ENCODE measurements around the gene DPM1. TPM values are rescaled to one million over a fixed set of nuclear protein-coding genes. Genes with fewer than 3 reads are reported as not detected.

Gene DPM1
- total RNA-seq, 1 donor from 2014 or later = 82.7 TPM

DNA sequence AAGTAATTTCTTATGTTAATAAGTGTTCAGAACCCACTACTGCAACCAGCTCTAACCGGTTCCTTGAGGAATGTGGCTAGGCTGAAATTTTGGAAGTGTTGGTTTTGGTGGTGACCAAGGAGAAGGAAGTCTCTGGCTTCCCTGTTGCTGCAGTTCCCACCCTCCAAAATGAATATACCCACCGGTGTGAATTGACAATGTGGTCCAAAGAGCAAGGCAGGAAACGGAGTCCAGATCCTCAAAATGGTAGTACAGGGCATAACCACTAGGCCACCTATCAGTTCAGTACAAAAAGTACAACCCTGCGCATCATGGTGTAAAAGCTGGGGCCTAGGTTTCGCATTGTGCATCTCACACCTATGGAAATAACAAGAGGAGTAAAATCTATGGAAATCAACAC lies 29.9 kb downstream of the DPM1 start:
- FAIRE-seq = no peak
- no peak for DNase-seq (ENCODE audit: low read depth)
- H3K36me3 ChIP-seq (ENCODE audit: control insufficient read depth, insufficient read depth, low read length) = peaks cover 3% of the 10 kb centered on the region
- no peak overlapping the region for H3K4me3 ChIP-seq (ENCODE audit: low read depth, low read length)
- TF ChIP-seq, protein P1, sequence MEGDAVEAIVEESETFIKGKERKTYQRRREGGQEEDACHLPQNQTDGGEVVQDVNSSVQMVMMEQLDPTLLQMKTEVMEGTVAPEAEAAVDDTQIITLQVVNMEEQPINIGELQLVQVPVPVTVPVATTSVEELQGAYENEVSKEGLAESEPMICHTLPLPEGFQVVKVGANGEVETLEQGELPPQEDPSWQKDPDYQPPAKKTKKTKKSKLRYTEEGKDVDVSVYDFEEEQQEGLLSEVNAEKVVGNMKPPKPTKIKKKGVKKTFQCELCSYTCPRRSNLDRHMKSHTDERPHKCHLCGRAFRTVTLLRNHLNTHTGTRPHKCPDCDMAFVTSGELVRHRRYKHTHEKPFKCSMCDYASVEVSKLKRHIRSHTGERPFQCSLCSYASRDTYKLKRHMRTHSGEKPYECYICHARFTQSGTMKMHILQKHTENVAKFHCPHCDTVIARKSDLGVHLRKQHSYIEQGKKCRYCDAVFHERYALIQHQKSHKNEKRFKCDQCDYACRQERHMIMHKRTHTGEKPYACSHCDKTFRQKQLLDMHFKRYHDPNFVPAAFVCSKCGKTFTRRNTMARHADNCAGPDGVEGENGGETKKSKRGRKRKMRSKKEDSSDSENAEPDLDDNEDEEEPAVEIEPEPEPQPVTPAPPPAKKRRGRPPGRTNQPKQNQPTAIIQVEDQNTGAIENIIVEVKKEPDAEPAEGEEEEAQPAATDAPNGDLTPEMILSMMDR (IDR thresholded peaks at IDR 0.05; ENCODE audit: insufficient read depth, low read length, severe bottlenecking) = no peak
- no peaks in the 10 kb centered on the region for H3K27me3 ChIP-seq (ENCODE audit: control insufficient read depth, insufficient read depth, low read length)

- no peak overlapping the region for H3K4me3 ChIP-seq (ENCODE audit: low read depth, low read length)
- H3K36me3 ChIP-seq (ENCODE audit: control insufficient read depth, insufficient read depth, low read length) = peaks cover 3% of the 10 kb centered on the region
- no peaks in the 10 kb centered on the region for H3K27me3 ChIP-seq (ENCODE audit: control insufficient read depth, insufficient read depth, low read length)
- DNase-seq (ENCODE audit: low read depth) (no peak), FAIRE-seq (no peak)
- TF ChIP-seq, protein P1 (IDR thresholded peaks at IDR 0.05; ENCODE audit: insufficient read depth, low read length, severe bottlenecking) = no peak
Observed at GRCh38 chr20:50926530-50926929, 31.8 kb downstream of the DPM1 start.

DNA sequence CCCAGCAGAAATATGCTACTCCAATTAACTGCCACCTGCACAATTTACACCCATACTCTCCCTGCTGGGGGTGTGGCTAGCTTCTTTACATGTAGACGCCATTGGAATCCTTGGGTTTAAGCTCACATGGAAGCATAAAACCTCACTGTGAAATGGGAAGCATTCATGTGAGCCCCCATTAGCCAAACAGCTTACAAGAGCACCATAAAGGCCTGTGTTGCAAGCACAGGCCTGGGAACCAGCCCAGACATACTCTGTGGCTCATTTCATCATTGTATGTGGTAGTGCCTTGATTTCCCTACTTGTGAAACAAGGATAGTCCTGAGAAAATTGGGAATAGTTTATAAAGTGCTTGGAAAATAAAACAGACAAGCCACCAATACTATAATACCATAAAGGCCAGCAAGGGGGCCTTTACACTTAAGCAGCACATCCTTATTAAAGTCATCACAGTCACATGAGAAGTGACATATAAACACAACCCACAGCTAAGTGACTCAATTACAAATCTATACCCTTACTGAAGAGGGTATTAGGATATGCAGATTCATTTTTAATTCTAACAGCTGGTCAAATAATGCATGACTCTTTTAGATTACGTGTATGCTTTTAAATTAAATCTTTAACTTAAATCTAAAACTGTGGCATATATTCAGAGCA lies 33.9 kb downstream of the DPM1 start:
- FAIRE-seq = no peak

DNA sequence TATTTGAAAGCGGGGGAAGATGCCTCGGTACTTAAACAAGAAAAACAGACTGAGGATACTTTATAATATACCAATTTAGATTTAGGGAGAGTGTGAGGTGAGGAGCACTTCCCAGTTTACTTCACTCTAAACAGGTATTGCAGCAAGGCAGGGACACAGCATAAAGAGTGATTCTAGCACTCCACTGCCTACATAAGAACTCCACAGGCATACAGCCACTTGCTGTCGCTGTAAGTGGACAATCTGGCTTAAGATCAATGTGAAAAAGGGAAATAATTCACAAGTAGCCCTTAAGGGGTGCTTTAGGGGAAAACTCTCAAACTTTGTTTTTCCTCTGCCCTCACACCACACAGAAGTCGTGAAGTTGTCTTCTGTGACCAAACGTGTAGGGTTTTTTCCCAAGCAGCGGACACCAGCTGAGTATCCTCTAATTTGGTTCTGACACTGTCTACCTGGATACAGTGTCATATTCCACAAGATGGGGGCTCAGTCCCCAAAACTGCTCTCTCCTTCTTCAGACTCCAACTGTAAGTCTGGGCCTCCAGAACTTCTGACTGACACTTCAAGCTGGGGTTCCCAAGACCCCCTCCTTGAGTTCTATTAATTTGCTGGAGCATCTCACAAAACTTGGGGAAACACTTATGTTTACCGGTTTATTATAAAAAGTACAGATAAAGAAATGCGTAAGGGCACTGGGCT lies 36.4 kb downstream of the DPM1 start:
- Histone ChIP-seq H3K36me3 (ENCODE audit: control insufficient read depth, insufficient read depth, low read length) (no peaks in the 10 kb centered on the region), H3K27me3 (ENCODE audit: control insufficient read depth, insufficient read depth, low read length) (no peaks in the 10 kb centered on the region), H3K4me3 (ENCODE audit: low read depth, low read length) (no peak overlapping the region)
- TF ChIP-seq, protein P1 (IDR thresholded peaks at IDR 0.05; ENCODE audit: insufficient read depth, low read length, severe bottlenecking) = no peak
- FAIRE-seq = no peak
- no peak for DNase-seq (ENCODE audit: low read depth)

More for the DNA sequence above, 33.9 kb downstream of the DPM1 start:
- H3K36me3 ChIP-seq (ENCODE audit: control insufficient read depth, insufficient read depth, low read length) = peaks cover 3% of the 10 kb centered on the region
- H3K27me3 ChIP-seq (ENCODE audit: control insufficient read depth, insufficient read depth, low read length) = no peaks in the 10 kb centered on the region
- DNase-seq (ENCODE audit: low read depth) = no peak
- TF ChIP-seq, protein P1 (IDR thresholded peaks at IDR 0.05; ENCODE audit: insufficient read depth, low read length, severe bottlenecking) = no peak
- no peak overlapping the region for H3K4me3 ChIP-seq (ENCODE audit: low read depth, low read length)

DNA sequence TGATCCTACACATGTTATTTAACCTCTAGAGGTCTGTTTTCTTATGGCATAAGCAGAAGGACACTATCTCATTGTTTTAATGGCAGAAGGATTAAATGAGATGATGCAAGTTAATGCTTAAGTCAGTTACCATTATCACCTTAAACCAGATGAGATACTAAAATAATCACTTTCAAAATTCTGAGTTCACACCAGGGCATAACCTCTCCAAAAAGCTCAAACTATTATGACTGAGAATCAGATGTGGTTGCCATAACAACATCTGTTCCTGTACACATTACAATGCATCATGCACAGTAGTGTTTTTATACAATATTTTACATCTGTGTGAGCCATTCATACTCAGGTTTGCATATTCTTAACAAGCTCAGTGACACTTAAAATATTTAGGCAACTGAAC lies 37.3 kb downstream of the DPM1 start:
- no peaks in the 10 kb centered on the region for H3K36me3 ChIP-seq (ENCODE audit: control insufficient read depth, insufficient read depth, low read length)
- TF ChIP-seq, protein P1 (IDR thresholded peaks at IDR 0.05; ENCODE audit: insufficient read depth, low read length, severe bottlenecking) = no peak
- FAIRE-seq (no peak), DNase-seq (ENCODE audit: low read depth) (peak; percentile 48)
- H3K27me3 ChIP-seq (ENCODE audit: control insufficient read depth, insufficient read depth, low read length) = no peaks in the 10 kb centered on the region
- no peak overlapping the region for H3K4me3 ChIP-seq (ENCODE audit: low read depth, low read length)

Measured in bronchial epithelial cell (primary cell).